ENCODE results near the gene B4GALT5. TPM values are rescaled to one million over a fixed set of nuclear protein-coding genes. Genes with fewer than 3 reads are reported as not detected.
A peak's percentile ranks its signal among the peaks of the same experiment; 100 is the strongest.

B4GALT5 gene
- polyA plus RNA-seq, 1 experiment, result 32.5 TPM

DNA sequence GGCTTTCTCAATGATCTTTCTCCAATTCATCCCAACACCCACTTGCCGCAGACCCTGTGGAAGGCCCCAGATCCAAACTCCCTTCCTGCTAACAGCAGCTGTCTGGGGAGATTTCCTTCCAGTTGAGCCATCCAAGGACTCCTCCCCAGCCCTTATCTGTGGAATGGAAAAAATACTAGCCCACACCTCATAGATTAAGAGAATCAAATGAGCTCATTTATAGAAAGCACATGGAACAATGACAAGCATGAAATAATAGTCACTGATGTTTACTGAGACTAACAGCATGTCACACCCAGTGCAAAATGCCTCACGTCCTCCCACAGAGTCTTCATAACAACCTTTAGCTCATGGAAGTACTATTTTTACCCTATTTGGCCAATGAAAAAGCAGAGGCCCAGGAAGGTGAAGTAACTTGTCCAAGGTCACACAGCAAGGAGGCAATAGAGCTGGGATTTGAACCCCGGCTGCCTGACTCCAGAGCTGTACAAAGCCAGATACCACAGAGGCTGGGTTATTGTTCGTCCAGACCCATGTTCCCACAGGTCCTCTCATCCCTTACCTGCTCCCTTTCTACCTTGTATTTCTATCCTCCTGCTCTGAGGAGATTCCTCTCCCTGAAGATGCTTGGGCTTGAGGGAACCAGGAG lies 122.3 kb downstream of the B4GALT5 start:
- Histone ChIP-seq H3K27ac (ENCODE audit: low read depth, low read length) (no peak overlapping the region), H3K27me3 (ENCODE audit: control insufficient read depth, insufficient read depth, low read length) (peaks cover 2% of the 10 kb centered on the region), H3K4me3 (ENCODE audit: low read depth, low read length) (no peak overlapping the region), H3K9me3 (ENCODE audit: control insufficient read depth, insufficient read depth, low read length) (no peaks in the 10 kb centered on the region; the same call in 1 of the 2 replicates)
- TF ChIP-seq CTCF (IDR thresholded peaks at IDR 0.05; ENCODE audit: low read depth, low read length), result no peak
- CTCF ChIA-PET, result no interaction called here
- POLR2A ChIA-PET, result no interaction called here
- no peak for DNase-seq (ENCODE audit: low read depth, low spot score)

- CTCF ChIA-PET, result no interaction called here
- Histone ChIP-seq H3K27me3 (ENCODE audit: control insufficient read depth, insufficient read depth, low read length) (peaks cover 2% of the 10 kb centered on the region), H3K9me3 (ENCODE audit: control insufficient read depth, insufficient read depth, low read length) (no peaks in the 10 kb centered on the region; the same call in 1 of the 2 replicates), H3K27ac (ENCODE audit: low read depth, low read length) (no peak overlapping the region), H3K4me3 (ENCODE audit: low read depth, low read length) (no peak overlapping the region)
- POLR2A ChIA-PET, result no interaction called here
- no peak for TF ChIP-seq CTCF (IDR thresholded peaks at IDR 0.05; ENCODE audit: low read depth, low read length)
- DNase-seq (ENCODE audit: low read depth, low spot score), result no peak
Measured at GRCh38 chr20:49590163-49591017, 123.3 kb downstream of the B4GALT5 start.

- ChIA-PET POLR2A (no interaction called here), CTCF (no interaction called here)
- DNase-seq (ENCODE audit: low read depth, low spot score), result no peak
- Histone ChIP-seq H3K4me3 (ENCODE audit: low read depth, low read length) (no peak overlapping the region), H3K27me3 (ENCODE audit: control insufficient read depth, insufficient read depth, low read length) (peaks cover 2% of the 10 kb centered on the region), H3K27ac (ENCODE audit: low read depth, low read length) (no peak overlapping the region), H3K9me3 (ENCODE audit: control insufficient read depth, insufficient read depth, low read length) (no peaks in the 10 kb centered on the region; the same call in 1 of the 2 replicates)
- TF ChIP-seq CTCF (IDR thresholded peaks at IDR 0.05; ENCODE audit: low read depth, low read length), result no peak
Measured at GRCh38 chr20:49589747-49590146, 123.9 kb downstream of the B4GALT5 start.

DNA sequence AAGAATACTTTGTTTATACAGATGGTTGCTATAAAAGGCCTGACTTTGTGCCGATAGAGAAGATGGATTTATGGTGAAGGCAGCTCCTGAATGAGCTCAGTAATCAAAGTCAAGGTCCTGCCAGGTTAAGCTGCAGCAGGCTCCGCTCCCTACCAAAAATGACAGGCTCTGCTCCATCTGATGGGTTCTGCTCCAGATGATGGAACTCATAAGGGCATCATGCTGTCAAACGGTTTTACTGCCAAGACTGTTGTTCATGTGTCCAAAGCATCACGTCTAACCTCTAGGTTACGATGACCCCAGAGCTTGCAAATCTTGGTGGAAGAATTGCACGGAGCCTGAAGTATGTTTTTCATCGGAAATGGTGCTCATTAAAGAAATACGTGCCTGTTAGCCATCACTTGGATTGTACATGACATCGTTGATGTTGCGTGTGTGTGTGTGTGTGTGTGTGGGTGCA lies 126.5 kb downstream of the B4GALT5 start:
- Histone ChIP-seq H3K9me3 (ENCODE audit: control insufficient read depth, insufficient read depth, low read length) (peaks cover 4% of the 10 kb centered on the region; the same call in 1 of the 2 replicates), H3K27ac (ENCODE audit: low read depth, low read length) (peak overlapping the region; percentile 70), H3K27me3 (ENCODE audit: control insufficient read depth, insufficient read depth, low read length) (peaks cover 2% of the 10 kb centered on the region), H3K4me3 (ENCODE audit: low read depth, low read length) (no peak overlapping the region)
- ChIA-PET POLR2A (interaction anchor here (0.8 kb wide), 1 partner anchor 397 kb away, joined by 4 read pairs; no protein-coding TSS in a partner anchor), CTCF (interaction anchor here (1.0 to 1.2 kb wide), 2 partner anchors 46 to 260 kb away, joined by 3 to 5 read pairs; no protein-coding TSS in a partner anchor)
- TF ChIP-seq CTCF (IDR thresholded peaks at IDR 0.05; ENCODE audit: low read depth, low read length), result no peak
- DNase-seq (ENCODE audit: low read depth, low spot score), result peak; percentile 61
